Left forelimb (tissue), 1 donor: ENCODE measurements around the gene FGD6.
"Not testable (repeated sequence)": the region's sequence is repeated elsewhere in the genome, so short reads cannot be mapped to it uniquely, and the experiment has no call there.

Source experiments
- DNase-seq: peaks from one replicate; pipeline ENCODE4 v3.0.0-alpha.2; 2018; ENCODE audit warnings: low spot score

The FGD6 gene

GRCh38 chr12:95234187-95234586 lies 16.9 kb upstream of the FGD6 start:
- DNase-seq = not testable (repeated sequence)

GRCh38 chr12:95231190-95231589 lies 13.9 kb upstream of the FGD6 start:
- DNase-seq = no peak

- DNase-seq = no peak
Measured at GRCh38 chr12:95230313-95230712, 13.0 kb upstream of the FGD6 start.

- no peak for DNase-seq
Measured at GRCh38 chr12:95229636-95230035, 12.4 kb upstream of the FGD6 start.

GRCh38 chr12:95228617-95229016 lies 11.3 kb upstream of the FGD6 start:
- DNase-seq = no peak

GRCh38 chr12:95227818-95228356 lies 10.6 kb upstream of the FGD6 start:
- no peak for DNase-seq

GRCh38 chr12:95225645-95226212 lies 8.5 kb upstream of the FGD6 start:
- DNase-seq = no peak

- no peak for DNase-seq
Measured at GRCh38 chr12:95224202-95225170, 7.2 kb upstream of the FGD6 start.

GRCh38 chr12:95220726-95221125 lies 3.5 kb upstream of the FGD6 start:
- DNase-seq = no peak

GRCh38 chr12:95220190-95220589 lies 2.9 kb upstream of the FGD6 start:
- no peak for DNase-seq

- DNase-seq = no peak
Measured at GRCh38 chr12:95218150-95219133, 1.2 kb upstream of the FGD6 start.

- no peak for DNase-seq
Measured at GRCh38 chr12:95216711-95217376, 423 bp downstream of the FGD6 start.

GRCh38 chr12:95215949-95216348 lies 1.3 kb downstream of the FGD6 start:
- no peak for DNase-seq

GRCh38 chr12:95214466-95214865 lies 2.8 kb downstream of the FGD6 start:
- no peak for DNase-seq

GRCh38 chr12:95213928-95214327 lies 3.3 kb downstream of the FGD6 start:
- DNase-seq = no peak

GRCh38 chr12:95213119-95213518 lies 4.1 kb downstream of the FGD6 start:
- DNase-seq = no peak

GRCh38 chr12:95212586-95212985 lies 4.7 kb downstream of the FGD6 start:
- DNase-seq = no peak

- DNase-seq = no peak
Measured at GRCh38 chr12:95208678-95209077, 8.6 kb downstream of the FGD6 start.

GRCh38 chr12:95207407-95207806 lies 9.9 kb downstream of the FGD6 start:
- DNase-seq = no peak

- no peak for DNase-seq
Measured at GRCh38 chr12:95206916-95207315, 10.4 kb downstream of the FGD6 start.

- no peak for DNase-seq
Measured at GRCh38 chr12:95205685-95206084, 11.6 kb downstream of the FGD6 start.
